ENCODE results near the gene SLC22A23.

SLC22A23 gene

DNA sequence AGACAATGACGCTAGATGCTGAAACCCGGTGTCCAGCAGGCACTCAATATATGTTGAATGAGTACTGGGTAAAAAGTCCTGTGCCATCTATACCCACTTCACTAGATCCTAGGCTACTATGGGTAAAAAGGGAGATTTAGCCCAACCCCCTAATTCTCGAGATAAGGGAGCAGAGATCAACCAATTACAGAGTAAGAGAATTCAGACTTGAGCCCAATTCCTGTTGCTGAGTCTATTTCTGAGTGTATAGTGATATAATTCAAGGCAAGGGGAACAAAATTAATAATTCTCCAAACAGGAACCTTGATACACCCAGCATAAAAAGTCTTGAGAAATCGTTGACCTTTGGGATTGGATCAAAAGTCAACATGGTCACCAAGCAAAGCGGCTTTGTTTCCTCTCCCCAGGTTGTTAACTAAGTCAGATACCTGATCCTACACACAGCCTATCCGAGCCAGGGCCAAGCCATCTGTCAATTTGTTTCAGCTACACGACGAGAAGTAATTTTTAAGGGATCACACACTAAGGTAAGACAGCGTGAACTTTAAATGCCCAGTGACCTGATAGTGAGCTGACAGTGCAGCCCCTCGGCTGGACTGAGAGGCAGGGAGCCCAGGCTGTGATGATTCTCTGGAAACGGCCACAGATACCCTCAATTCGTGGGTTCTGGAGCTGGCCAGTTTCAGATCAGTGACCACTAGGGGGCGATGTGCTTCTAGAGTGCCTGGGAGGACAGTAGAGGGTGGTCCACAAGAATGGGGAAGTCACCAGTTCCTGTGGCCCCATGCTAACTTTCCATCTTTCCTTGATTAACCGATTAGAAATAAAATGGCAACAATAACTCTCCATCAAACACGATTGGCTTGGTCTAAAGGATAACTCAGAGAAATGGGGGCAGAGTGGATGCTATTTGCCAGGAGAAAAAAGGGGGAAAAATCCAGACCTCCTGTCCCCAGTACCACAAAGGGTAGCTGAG is 46.2 kb downstream of the SLC22A23 start:
- no peaks in the 10 kb centered on the region for H3K27me3 ChIP-seq (ENCODE audit: insufficient read depth, low read length)
- no peak overlapping the region for H3K27ac ChIP-seq (ENCODE audit: low read depth, low read length)
- no peaks in the 10 kb centered on the region for H3K79me2 ChIP-seq (ENCODE audit: control insufficient read depth, insufficient read depth, low read length, unreplicated experiment)
- H3K4me3 ChIP-seq (ENCODE audit: low read depth, low read length): no peak overlapping the region
- peaks cover 20% of the 10 kb centered on the region for H3K4me1 ChIP-seq (ENCODE audit: control insufficient read depth, insufficient read depth, low read length, unreplicated experiment)
- H2AFZ ChIP-seq (ENCODE audit: low read length, unreplicated experiment): no peak overlapping the region
- no peaks in the 10 kb centered on the region for H3K36me3 ChIP-seq (ENCODE audit: insufficient read depth, low read length)

DNA sequence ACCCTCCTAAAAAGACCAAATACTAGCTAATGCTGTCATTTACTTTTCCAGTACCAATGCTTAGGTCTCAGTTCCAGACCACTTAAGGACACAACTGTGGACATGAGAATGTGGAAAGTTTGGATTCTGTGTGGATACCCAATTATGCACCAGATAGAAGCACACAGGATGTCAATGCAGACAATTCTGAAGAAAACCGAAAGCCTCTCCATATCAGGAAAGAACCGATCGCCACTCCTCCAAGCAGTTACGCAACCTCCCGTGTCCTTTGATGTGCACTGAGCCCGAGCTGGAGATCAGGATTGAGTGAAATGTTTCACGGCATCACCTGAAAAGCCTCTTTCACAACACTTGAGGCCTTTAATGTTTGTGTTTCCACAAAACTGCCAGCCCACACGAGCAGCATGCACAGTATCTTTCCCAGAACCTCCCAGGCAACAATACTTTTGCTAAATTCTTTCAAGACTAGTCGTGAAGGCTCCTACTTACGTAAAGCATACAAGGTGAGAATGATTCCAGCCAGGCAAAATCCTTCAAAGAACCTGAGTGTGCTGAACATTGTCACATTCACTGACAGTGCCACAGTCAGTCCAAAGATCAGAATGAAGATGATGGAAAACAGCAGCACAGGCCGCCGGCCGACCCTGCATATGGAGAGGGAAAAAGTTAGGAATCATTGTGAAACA is 47.0 kb downstream of the SLC22A23 start:
- Histone ChIP-seq H2AFZ (ENCODE audit: low read length, unreplicated experiment) (no peak overlapping the region), H3K27ac (ENCODE audit: low read depth, low read length) (no peak overlapping the region), H3K79me2 (ENCODE audit: control insufficient read depth, insufficient read depth, low read length, unreplicated experiment) (no peaks in the 10 kb centered on the region), H3K4me3 (ENCODE audit: low read depth, low read length) (no peak overlapping the region), H3K27me3 (ENCODE audit: insufficient read depth, low read length) (no peaks in the 10 kb centered on the region), H3K4me1 (ENCODE audit: control insufficient read depth, insufficient read depth, low read length, unreplicated experiment) (peaks cover 26% of the 10 kb centered on the region), H3K36me3 (ENCODE audit: insufficient read depth, low read length) (no peaks in the 10 kb centered on the region)

DNA sequence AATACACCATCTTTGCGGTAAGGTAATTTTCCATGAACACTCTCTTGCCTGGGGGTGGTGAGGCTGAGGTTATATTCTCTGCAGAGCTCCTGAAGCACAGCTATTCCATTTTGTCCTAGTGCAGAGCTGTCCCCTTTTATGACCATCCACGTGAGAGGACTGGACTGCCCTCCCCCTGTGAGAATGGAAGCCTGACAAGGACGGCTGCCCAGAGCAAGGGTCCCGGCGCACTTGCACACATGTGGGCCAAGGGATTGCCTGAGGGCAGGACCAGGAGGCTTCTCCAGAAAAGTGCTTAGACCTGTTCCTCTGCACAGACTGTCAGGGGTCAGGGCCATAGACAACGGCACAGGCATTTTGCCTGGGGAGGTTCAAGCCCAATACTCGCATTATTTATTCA is 48.2 kb downstream of the SLC22A23 start:
- Histone ChIP-seq H3K4me1 (ENCODE audit: control insufficient read depth, insufficient read depth, low read length, unreplicated experiment) (peaks cover 26% of the 10 kb centered on the region), H2AFZ (ENCODE audit: low read length, unreplicated experiment) (no peak overlapping the region), H3K4me3 (ENCODE audit: low read depth, low read length) (no peak overlapping the region), H3K27me3 (ENCODE audit: insufficient read depth, low read length) (no peaks in the 10 kb centered on the region), H3K79me2 (ENCODE audit: control insufficient read depth, insufficient read depth, low read length, unreplicated experiment) (no peaks in the 10 kb centered on the region), H3K27ac (ENCODE audit: low read depth, low read length) (no peak overlapping the region), H3K36me3 (ENCODE audit: insufficient read depth, low read length) (no peaks in the 10 kb centered on the region)

DNA sequence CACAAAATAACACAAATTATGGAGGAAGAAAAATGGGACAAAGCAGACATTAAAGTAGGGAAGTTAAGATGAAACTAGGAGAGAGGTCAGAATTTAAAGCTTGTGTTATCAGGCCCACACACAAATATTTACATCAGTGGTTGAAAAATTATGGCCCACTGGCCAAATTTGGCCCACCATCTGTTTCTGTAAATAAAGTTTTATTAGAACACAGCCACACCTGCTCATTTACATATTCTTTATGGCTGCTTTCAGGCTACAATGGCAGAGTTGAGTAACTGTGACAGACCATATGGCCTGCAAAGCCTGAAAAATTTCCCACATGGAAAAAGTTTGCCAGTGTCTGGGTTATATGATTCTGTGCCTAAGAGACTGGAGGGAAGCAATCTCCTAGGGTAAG is 49.0 kb downstream of the SLC22A23 start:
- H3K4me1 ChIP-seq (ENCODE audit: control insufficient read depth, insufficient read depth, low read length, unreplicated experiment): peaks cover 26% of the 10 kb centered on the region
- H3K27me3 ChIP-seq (ENCODE audit: insufficient read depth, low read length): no peaks in the 10 kb centered on the region
- peak overlapping the region; percentile 19; the same call in 1 of the 2 replicates for H3K27ac ChIP-seq (ENCODE audit: low read depth, low read length)
- no peaks in the 10 kb centered on the region for H3K36me3 ChIP-seq (ENCODE audit: insufficient read depth, low read length)
- no peak overlapping the region for H2AFZ ChIP-seq (ENCODE audit: low read length, unreplicated experiment)
- H3K79me2 ChIP-seq (ENCODE audit: control insufficient read depth, insufficient read depth, low read length, unreplicated experiment): no peaks in the 10 kb centered on the region
- H3K4me3 ChIP-seq (ENCODE audit: low read depth, low read length): no peak overlapping the region

- Histone ChIP-seq H3K36me3 (ENCODE audit: insufficient read depth, low read length) (no peaks in the 10 kb centered on the region), H3K4me1 (ENCODE audit: control insufficient read depth, insufficient read depth, low read length, unreplicated experiment) (peaks cover 26% of the 10 kb centered on the region), H3K27ac (ENCODE audit: low read depth, low read length) (peak overlapping the region; percentile 19; the same call in 1 of the 2 replicates), H2AFZ (ENCODE audit: low read length, unreplicated experiment) (no peak overlapping the region), H3K4me3 (ENCODE audit: low read depth, low read length) (no peak overlapping the region), H3K79me2 (ENCODE audit: control insufficient read depth, insufficient read depth, low read length, unreplicated experiment) (no peaks in the 10 kb centered on the region), H3K27me3 (ENCODE audit: insufficient read depth, low read length) (no peaks in the 10 kb centered on the region)
Measured at GRCh38 chr6:3406891-3407809, 49.7 kb downstream of the SLC22A23 start.

DNA sequence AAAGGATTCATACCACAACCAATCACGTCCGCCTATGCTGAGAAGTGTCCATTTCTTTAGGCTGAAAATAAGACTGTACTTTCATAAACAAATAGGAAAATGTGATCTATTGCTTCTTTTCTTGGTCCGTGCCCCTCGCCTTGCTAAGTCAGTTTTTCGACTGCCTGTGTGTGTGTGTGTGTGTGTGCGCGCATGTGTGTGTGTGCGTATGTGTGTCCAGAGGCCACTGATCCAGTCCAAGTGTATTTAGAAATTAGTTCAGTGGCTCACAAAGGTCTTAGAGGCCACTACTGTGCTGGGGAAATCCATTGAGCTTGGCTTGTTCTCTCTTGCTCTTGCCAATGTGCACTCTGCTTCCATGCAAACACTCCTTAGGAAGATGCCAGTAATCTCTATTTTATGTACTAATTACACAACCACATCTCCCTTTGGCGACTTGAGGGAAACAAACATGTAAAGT is 50.5 kb downstream of the SLC22A23 start:
- Histone ChIP-seq H3K4me1 (ENCODE audit: control insufficient read depth, insufficient read depth, low read length, unreplicated experiment) (peaks cover 31% of the 10 kb centered on the region), H3K36me3 (ENCODE audit: insufficient read depth, low read length) (no peaks in the 10 kb centered on the region), H3K4me3 (ENCODE audit: low read depth, low read length) (no peak overlapping the region), H3K27me3 (ENCODE audit: insufficient read depth, low read length) (no peaks in the 10 kb centered on the region), H3K79me2 (ENCODE audit: control insufficient read depth, insufficient read depth, low read length, unreplicated experiment) (no peaks in the 10 kb centered on the region), H2AFZ (ENCODE audit: low read length, unreplicated experiment) (no peak overlapping the region), H3K27ac (ENCODE audit: low read depth, low read length) (peak overlapping the region; percentile 66; the same call in 1 of the 2 replicates)

DNA sequence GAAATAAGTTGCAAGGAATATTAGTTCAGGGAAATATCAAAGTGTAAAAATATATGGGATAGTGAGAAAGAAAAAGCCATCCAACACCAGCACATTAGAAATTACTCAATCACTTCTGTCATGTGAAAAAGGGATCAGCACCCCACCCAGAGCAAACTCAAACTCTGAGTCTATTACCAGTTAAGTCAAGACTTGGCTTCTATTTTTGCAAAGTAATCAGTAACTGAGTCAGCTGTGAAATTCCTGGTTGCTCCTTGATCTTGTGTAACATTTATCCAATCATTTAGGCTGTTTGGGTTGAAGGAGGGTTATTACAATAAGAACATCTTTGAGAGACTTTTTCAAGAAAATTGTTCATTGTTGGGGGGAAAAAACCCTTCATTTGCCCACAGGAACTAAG is 51.2 kb downstream of the SLC22A23 start:
- Histone ChIP-seq H3K27ac (ENCODE audit: low read depth, low read length) (peak overlapping the region; percentile 66), H3K79me2 (ENCODE audit: control insufficient read depth, insufficient read depth, low read length, unreplicated experiment) (no peaks in the 10 kb centered on the region), H3K4me1 (ENCODE audit: control insufficient read depth, insufficient read depth, low read length, unreplicated experiment) (peaks cover 32% of the 10 kb centered on the region), H3K27me3 (ENCODE audit: insufficient read depth, low read length) (no peaks in the 10 kb centered on the region), H3K4me3 (ENCODE audit: low read depth, low read length) (no peak overlapping the region), H3K36me3 (ENCODE audit: insufficient read depth, low read length) (no peaks in the 10 kb centered on the region), H2AFZ (ENCODE audit: low read length, unreplicated experiment) (no peak overlapping the region)

- no peak overlapping the region for H2AFZ ChIP-seq (ENCODE audit: low read length, unreplicated experiment)
- H3K27ac ChIP-seq (ENCODE audit: low read depth, low read length): peak overlapping the region; percentile 66
- no peaks in the 10 kb centered on the region for H3K27me3 ChIP-seq (ENCODE audit: insufficient read depth, low read length)
- H3K4me3 ChIP-seq (ENCODE audit: low read depth, low read length): no peak overlapping the region
- H3K36me3 ChIP-seq (ENCODE audit: insufficient read depth, low read length): no peaks in the 10 kb centered on the region
- no peaks in the 10 kb centered on the region for H3K79me2 ChIP-seq (ENCODE audit: control insufficient read depth, insufficient read depth, low read length, unreplicated experiment)
- peaks cover 32% of the 10 kb centered on the region for H3K4me1 ChIP-seq (ENCODE audit: control insufficient read depth, insufficient read depth, low read length, unreplicated experiment)
Measured at GRCh38 chr6:3405182-3405518, 51.7 kb downstream of the SLC22A23 start.

DNA sequence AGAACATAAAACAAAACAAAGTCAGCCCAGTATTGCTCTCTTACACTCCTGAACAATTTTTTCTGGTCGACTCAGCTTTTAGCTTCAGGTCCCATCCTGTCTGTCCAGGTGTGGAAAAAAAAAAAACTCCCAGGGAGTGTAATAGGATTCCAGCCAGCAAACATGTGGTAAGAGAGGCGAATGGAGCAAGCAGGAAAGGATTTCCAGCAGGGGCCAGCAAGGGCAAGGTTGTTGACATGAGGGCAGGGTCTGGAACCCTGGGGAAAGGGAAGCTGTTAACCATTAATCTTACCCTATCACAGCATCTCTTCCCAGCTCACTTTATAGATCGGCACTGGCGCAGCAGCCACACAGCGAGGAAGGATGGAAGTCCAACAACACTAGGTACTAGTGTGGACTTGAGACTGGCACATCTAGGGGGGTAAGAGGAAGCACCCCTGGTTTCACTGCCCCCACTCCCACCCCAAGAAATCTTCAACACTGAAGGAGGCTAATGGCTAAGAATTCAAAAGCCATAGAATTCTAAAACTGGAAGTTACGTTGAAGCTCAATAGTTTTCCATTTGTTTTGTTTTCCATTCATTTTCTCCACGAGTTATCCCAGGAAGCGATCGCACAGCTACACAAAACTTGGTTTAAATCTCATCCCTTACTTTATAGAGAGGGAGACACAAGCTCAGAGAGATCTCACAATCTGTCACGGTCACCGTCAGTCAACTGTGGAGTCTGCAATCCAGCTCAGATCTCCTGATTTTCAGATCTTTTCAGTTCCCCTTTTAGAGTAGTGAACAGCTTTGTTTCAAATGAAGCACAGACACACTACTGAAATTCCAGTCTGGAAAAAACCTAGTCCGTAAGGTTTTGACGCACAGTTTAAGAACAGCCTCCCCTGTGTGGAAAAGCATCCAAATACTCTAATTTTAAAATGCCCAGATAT is 53.3 kb downstream of the SLC22A23 start:
- no peak overlapping the region for H2AFZ ChIP-seq (ENCODE audit: low read length, unreplicated experiment)
- no peak overlapping the region for H3K27ac ChIP-seq (ENCODE audit: low read depth, low read length)
- no peaks in the 10 kb centered on the region for H3K36me3 ChIP-seq (ENCODE audit: insufficient read depth, low read length)
- H3K27me3 ChIP-seq (ENCODE audit: insufficient read depth, low read length): no peaks in the 10 kb centered on the region
- no peaks in the 10 kb centered on the region for H3K79me2 ChIP-seq (ENCODE audit: control insufficient read depth, insufficient read depth, low read length, unreplicated experiment)
- no peak overlapping the region for H3K4me3 ChIP-seq (ENCODE audit: low read depth, low read length)
- H3K4me1 ChIP-seq (ENCODE audit: control insufficient read depth, insufficient read depth, low read length, unreplicated experiment): peaks cover 32% of the 10 kb centered on the region

All from ACC112 (cell line).